WI38 (cell line): ENCODE data around the gene URM1.
A peak's percentile ranks its signal among the peaks of the same experiment; 100 is the strongest.
"Not testable (repeated sequence)": the region's sequence is repeated elsewhere in the genome, so short reads cannot be mapped to it uniquely, and the experiment has no call there.

Source experiments
- H3K4me3 ChIP-seq: 2 replicates; pipeline ENCODE4 v1.5.1; 2011; ENCODE audit warnings: low read depth, mild to moderate bottlenecking, control low read depth, low read length
- TF ChIP-seq, protein P1 (sequence below): IDR thresholded peaks from 2 replicates; pipeline ENCODE4 v1.5.1; 2012; ENCODE audit warnings: low read depth, mild to moderate bottlenecking, control low read depth, low read length

URM1 gene

DNA sequence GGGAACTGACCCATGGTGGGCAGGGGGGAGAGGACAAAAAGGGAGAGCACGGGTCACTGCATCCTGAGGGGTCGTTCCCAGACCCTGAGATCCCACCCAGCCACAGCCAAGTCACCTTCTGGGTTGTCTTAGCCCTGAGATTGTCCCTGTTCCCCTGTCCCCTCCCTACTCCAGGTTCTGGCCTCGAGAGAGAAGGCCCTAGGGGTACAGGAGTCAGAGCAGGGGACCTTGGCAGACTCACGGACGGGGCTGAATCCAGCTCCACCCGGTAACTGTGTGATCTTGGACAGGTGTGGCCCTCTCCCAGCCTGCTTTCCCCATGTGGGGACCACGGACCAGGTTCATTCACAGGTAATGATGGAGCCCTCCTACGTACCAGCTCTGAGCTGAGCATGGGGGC lies 38.3 kb downstream of the URM1 start:
- TF ChIP-seq, protein P1, sequence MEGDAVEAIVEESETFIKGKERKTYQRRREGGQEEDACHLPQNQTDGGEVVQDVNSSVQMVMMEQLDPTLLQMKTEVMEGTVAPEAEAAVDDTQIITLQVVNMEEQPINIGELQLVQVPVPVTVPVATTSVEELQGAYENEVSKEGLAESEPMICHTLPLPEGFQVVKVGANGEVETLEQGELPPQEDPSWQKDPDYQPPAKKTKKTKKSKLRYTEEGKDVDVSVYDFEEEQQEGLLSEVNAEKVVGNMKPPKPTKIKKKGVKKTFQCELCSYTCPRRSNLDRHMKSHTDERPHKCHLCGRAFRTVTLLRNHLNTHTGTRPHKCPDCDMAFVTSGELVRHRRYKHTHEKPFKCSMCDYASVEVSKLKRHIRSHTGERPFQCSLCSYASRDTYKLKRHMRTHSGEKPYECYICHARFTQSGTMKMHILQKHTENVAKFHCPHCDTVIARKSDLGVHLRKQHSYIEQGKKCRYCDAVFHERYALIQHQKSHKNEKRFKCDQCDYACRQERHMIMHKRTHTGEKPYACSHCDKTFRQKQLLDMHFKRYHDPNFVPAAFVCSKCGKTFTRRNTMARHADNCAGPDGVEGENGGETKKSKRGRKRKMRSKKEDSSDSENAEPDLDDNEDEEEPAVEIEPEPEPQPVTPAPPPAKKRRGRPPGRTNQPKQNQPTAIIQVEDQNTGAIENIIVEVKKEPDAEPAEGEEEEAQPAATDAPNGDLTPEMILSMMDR: no peak
- no peak overlapping the region for H3K4me3 ChIP-seq

DNA sequence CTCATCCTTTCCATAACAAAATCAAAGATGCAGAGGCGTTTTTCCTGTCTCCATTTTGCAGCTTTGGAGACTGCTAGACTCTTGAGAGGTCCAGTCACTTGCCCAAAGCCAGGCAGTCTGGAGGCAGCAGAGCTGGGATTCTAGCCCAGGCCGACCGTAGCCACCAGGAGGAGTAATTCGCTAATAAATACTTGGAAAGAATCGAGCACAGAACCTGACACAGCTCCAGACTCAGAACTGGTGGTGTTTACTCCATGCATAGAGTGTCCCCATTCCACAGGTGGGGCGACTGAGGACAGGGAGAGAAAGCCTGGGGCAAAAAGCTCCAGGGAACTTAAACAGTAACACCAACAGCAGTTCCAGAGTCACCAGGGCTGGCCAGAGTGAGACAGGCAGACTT lies 38.8 kb downstream of the URM1 start:
- no peak overlapping the region for H3K4me3 ChIP-seq
- TF ChIP-seq, protein P1: peak; percentile 29; the same call in 1 of the 2 replicates

DNA sequence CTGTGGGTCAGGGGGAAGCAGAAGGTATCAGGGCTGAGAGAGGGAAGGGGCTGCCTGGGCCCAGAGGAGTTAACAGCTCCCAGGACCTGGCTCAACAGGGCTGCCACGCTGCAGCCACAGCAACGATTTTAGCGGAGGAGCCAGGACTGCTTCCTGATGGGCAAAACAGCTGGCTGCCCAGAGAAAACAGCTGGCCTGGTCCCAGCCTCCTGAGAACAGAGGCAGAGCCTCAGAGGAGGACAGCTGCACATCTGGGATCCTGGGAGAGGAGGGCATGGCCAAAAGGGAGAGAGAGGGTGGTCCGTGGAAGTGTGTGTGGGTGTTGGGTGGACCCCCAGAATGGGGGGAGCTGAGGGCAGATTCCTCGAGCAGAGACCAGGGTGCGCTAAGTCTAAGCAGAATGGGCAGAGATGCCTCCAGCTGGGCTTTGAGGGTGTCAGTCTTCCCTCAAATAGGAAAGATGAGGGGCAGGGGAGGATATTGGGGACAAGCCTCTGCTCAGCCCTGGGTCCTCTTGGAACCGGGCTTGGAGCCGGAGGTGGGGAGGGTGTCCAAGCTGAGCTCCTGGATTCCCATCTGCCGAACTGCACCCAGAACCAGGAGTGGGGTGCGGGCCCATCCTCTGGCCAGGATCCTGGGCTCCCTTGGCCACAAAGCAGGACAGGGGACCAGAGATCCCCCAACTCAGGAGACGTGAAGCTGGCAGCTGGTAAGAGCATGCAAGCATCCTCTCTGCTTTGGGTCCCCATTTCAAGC lies 40.4 kb downstream of the URM1 start:
- no peak overlapping the region for H3K4me3 ChIP-seq
- TF ChIP-seq, protein P1: no peak

DNA sequence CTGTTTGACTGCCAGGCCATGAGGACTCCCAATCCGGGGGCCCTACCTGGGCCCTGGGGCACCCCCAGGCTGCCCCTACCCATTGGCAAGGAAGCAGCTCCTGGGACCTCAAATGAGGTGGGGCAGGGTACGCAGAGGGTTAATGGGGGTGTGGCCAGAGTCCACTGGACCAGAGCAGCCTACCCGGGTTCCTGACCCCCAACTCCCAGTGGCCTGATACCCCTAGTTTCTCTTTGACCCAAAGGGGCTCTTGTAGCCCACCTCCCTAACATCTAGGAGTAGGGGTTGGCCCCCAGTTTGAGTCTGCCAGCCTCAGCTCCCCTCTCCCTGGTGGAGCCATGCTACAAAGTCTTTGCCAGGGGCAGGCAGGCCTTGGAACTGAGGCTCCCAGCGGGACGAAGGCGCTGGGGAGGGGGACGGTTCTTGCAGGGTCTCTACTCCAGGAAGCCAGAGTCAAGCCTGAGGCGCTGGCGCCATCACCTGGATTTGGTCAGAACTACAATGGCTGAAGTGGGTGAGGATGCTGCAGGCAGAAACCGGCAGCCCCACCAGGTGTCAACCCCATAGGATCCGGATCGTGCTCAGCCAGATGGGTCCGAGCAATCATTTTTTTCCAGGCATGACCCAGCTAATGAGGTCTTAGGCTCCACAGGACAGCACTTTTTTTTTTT lies 41.1 kb downstream of the URM1 start:
- TF ChIP-seq, protein P1: peak; percentile 67
- H3K4me3 ChIP-seq: no peak overlapping the region

DNA sequence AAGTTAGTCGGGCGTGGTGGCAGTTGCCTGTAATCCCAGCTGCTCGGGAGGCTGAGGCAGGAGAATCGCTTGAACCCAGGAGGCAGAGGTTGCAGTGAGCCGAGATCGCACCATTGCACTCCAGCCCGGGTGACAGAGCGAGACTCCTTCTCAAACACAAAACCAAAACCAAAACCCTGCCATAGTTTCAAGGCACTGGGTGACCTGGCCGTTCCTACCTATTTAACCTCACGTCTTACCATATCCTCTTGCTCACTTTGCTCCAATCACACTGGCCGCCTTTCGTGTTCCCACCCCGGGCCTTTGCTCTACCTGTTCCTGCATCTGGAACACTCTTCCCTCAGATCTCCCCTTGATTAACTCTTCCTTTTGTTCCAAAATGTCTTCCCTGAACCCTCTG lies 42.6 kb downstream of the URM1 start:
- H3K4me3 ChIP-seq: not testable (repeated sequence)

DNA sequence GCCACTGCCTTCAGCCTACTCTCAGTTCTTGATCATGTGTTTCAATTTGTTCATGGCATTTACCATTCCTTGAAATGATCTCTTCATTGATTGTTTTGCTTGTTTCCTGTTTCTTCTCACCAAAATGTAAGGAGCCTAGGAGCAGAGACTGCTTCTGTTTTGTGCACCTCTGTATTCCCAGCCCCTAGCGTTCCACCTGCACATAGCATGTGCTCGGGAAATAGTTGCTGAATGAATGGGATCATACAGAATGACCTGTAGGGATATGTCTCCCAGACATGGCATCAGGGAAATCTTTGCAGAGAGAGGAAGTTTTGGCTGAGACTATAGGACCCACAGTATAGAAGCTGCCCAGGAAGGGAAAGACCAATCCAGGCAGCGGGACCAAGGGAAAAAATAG lies 43.3 kb downstream of the URM1 start:
- TF ChIP-seq, protein P1: no peak

DNA sequence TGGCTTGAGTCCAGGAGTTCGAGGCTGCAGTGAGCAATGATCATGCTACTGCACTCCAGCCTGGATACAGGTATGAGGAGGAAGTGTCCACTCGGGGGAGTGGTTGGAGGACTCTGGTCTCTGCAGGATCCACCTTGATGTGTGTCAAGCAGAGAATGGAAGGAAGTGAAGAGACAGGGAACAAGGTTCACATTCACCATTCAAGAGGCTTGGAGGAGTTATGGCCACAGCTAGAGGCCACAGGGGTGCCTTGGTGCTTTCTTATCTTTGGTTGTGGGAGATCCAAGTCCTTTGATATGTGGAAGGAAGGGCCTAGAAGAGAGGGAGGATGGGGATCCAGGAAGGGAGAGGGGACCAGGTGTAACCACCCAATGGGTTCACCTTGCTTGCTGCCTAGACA lies 44.1 kb downstream of the URM1 start:
- no peak overlapping the region for H3K4me3 ChIP-seq
- TF ChIP-seq, protein P1: no peak

More for the DNA sequence above, 43.3 kb downstream of the URM1 start:
- H3K4me3 ChIP-seq: no peak overlapping the region
